HG03571 (cell line): Measurements from ENCODE around the gene SGMS1.
"Not testable (repeated sequence)": the region's sequence is repeated elsewhere in the genome, so short reads cannot be mapped to it uniquely, and the experiment has no call there.

Experiments used
- ATAC-seq: cut with Tn5 transposase; IDR thresholded peaks from one replicate; pipeline ENCODE4 v1.9.1; 2021; ENCODE audit not compliant: unreplicated experiment

Gene SGMS1

DNA sequence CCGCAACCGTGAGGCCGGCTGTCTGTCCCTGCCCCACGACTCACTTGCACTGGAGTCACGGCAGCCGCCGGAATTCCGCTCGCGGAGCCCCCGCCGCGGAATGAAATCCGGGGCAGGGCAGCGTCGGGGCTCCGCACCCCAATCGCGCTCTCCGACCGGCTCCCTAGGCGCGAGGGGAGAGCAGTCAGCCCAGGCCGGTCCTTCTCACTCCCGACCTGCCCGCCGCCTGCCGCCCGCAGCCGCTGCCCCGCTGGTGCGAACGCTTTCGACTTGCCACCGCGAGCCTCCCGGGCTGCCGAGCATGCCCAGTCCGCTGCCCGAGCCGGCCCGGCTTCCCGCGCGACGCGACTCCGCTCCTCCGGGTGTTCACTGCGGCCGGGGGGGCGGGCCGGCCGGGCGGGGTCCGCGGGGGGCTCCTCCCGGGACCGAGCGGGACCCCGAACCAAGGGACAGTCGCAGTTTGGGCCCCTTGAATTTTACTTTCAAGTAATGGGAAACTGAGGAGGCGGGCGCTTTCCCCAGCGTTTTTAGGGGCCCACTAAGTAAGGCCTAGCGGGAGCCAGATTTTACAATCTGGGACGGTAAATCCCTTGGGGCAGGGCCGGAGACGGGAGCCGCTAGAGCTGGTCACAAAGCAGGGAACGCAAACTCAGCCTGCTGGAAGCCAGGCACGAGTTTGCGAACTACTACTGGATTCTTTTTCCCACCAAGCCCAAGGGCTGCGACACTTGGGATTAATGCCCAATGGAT is at the start of gene SGMS1:
SGMS1 (minus strand) TSS at position 294 of the 750 bp plus-strand sequence. CDS start 279,842 bp downstream, outside the sequence.
- peak; percentile 28 for ATAC-seq

DNA sequence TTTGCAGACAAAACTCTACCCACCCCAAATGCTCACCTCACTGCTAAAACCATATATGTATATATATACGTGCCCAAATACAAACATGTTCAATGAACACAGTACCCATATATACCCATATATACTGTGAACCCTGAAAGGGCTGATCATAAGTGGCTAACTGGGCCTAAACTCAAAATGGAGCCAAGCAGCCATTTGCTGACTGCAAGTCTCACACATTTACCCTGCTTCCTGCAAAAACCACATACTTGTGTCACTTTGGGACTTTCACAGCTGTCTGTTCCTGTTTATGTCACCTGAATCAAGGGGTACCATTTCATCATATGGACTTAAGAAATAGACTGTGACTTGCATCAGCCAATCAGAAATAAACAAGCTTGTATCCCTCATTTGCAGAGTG is 48.4 kb upstream of the SGMS1 start:
- ATAC-seq = not testable (repeated sequence)

GRCh38 chr10:50671645-50672044 is 47.9 kb upstream of the SGMS1 start:
- not testable (repeated sequence) for ATAC-seq

- not testable (repeated sequence) for ATAC-seq
Observed at GRCh38 chr10:50669957-50670356, 46.2 kb upstream of the SGMS1 start.

- not testable (repeated sequence) for ATAC-seq
Observed at GRCh38 chr10:50667353-50667752, 43.6 kb upstream of the SGMS1 start.

- not testable (repeated sequence) for ATAC-seq
Observed at GRCh38 chr10:50662420-50662819, 38.7 kb upstream of the SGMS1 start.

DNA sequence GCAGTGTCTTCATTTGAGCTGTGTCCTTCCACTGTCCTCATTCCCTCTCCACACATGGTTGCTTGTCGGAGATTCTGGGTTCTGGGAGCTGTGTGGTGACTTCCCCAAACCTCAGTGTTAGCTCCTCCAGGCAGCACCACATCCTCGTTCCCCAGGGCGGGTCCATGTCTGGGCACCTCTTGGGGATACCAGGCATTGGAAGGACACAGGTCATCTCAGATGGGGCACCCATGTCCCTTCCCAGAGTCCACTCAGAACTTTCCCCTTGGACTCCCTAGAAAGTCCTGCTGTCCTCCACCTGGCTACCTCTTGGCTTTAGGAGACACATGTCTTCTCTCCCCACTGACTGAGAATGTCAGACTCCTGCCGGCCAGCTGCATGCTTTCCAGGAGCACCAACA is 37.8 kb upstream of the SGMS1 start:
- not testable (repeated sequence) for ATAC-seq

- peak; percentile 94 for ATAC-seq
Observed at GRCh38 chr10:50659865-50660730, 36.3 kb upstream of the SGMS1 start.

GRCh38 chr10:50659016-50659864 is 35.5 kb upstream of the SGMS1 start:
- not testable (repeated sequence) for ATAC-seq

- no peak for ATAC-seq
Observed at GRCh38 chr10:50658165-50658564, 34.4 kb upstream of the SGMS1 start.

DNA sequence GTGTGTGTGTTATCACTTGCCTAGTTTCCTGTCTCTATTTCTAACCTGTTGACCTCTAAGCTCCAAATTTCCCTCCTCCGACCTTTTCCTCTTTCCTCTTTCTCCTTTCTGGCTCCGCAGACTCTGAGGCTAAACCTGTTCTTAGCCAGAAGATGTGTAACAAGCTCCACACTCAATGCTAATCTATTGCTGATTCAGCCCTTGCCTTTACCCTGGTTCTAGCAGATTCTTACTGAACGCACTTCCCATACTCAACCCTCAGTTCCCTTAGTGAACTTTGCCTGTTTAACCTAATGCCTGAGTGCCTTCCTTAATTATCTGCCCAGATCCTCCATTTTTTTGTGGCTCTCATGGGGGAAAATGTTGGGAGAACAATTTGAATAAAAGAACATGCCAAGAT is 30.0 kb upstream of the SGMS1 start:
- ATAC-seq = no peak

- no peak for ATAC-seq
Observed at GRCh38 chr10:50653142-50653541, 29.4 kb upstream of the SGMS1 start.

GRCh38 chr10:50651808-50652207 is 28.1 kb upstream of the SGMS1 start:
- ATAC-seq = no peak

DNA sequence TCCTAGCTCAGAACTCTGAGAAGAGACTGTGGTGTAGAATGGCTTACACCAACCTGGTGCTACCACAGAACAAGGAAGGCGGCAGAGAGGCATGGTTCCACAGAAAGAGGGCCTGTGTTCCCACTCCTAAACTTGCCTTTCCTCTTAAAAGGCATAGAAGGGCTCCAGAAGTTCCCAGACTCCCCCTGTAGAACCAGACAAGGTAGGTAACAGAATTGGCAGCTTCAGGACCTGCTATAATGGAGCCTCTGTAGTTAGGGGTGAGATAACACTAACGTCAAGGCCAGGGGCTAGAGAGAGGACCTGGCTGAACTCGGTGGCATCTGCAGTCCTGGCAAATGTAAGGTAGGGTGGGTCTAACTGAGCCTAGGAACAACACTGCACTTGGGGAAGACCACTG is 26.7 kb upstream of the SGMS1 start:
- no peak for ATAC-seq

- ATAC-seq = no peak
Observed at GRCh38 chr10:50648935-50649227, 25.1 kb upstream of the SGMS1 start.

DNA sequence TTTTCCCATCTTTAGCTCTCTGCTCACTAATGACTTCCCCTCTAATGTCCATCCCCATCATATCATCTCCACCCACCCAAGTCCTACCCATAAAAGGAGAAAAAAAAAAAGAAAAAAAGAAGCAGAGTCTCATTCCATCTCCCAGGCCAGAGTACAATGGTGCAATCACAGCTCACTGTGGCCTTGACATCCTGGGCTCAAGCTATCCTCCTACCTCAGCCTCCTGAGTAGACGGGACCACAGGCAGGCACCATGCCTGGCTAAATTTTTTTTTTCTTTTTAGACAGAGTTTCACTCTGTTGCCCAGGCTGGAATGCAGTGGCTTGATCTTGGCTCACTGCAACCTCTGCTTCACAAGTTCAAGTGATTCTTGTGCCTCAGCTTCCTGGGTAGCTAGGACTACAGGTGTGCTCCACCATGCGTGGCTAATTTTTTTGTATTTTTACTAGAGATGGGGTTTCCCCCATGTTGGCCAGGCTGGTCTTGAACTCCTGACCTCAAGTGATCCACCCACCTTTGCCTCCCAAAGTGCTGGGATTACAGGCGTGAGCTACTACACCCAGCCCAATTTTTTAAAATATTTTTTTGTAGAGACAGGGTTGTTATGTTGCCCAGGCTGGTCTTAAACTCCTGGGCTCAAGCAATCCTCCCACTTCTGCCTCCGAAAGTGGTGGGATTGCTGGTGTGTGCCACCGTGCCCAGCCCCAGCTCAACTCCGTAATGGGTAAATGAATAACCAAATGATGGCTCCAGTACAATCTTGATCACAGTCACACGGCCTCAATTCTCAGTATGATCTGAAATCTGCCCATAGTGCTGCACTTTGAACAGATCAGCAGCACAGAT is 24.6 kb upstream of the SGMS1 start:
- ATAC-seq = peak; percentile 89

DNA sequence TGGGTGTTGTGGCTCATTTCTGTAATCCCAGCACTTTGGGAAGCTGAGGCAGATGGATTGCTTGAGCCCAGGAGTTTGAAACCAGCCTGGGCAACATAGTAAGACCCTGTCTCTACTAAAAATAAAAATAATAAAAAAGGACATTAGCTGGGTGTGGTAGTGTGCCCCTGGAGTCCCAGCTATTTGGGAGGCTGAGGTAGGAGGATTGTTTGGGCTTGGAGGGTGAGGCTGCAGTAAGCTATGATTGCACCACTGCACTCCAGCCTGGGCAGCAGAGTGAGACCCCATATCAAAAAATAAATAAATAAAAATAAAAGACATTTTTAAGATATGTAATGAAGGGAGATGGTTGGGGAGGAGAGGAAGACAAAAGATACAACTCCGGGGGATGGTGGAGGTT is 23.6 kb upstream of the SGMS1 start:
- ATAC-seq = not testable (repeated sequence)

- no peak for ATAC-seq
Observed at GRCh38 chr10:50645236-50645635, 21.5 kb upstream of the SGMS1 start.

- no peak for ATAC-seq
Observed at GRCh38 chr10:50641626-50642025, 17.9 kb upstream of the SGMS1 start.

DNA sequence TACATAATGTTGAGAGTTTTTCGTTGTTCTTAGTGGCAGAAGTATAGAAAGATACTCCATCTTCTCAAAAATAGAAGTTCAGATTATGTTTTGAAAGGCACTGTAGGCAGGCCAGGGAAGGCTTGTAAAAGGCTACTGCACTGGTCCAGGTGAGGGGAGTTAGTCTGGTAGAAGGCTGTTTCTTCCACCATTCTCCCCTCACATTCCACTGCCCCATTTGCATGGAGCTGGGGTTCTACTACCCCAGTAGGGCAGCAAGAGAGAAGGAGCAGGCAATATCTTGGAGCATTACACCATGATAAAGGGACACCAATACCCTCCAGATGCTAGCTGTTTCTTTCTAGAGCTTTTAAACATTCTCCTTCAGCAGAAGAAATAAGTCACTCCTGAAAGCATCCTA is 16.5 kb upstream of the SGMS1 start:
- no peak for ATAC-seq
